Spleen (tissue), 7 donors: Measurements from ENCODE around the gene MYCBPAP.

Experiments
- CTCF ChIP-seq, 11 experiments: fragments of 200-600 bp in 7 of 11; fragments of 450-650 bp in 4 of 11; sonication (generic) in 4 of 11; IDR thresholded peaks in 8 of 11; conservative IDR thresholded peaks in 3 of 11; 1 replicate in 7 of 11; 2 replicates in 4 of 11; pipeline versions ENCODE4 v1.4.0 to v1.8.0; 2016 to 2021; ENCODE audit warnings: antibody characterized with exemption in 11 of 11, inconsistent platforms in 4 of 11, mild to moderate bottlenecking in 1 of 11
- POLR2A ChIP-seq, 3 donors: fragments of 450-650 bp; IDR thresholded peaks; one replicate each; pipeline ENCODE4 v1.5.1; 2017; ENCODE audit warnings: antibody characterized with exemption in 3 of 3, mild to moderate bottlenecking in 1 of 3
- donor health status: DM: no; HTN: no; CAD: no; lungs with moderate emphysema.
- donor health status: DM: no; HTN: no; CAD: no.
- donor health status: DM: no; HTN: no; CAD: no.

GRCh38 chr17:50520483-50520882 is 12.2 kb downstream of the MYCBPAP start:
- TF ChIP-seq CTCF (IDR thresholded peaks at IDR 0.05 in 8 of 11, conservative IDR thresholded peaks at IDR 0.05 in 3 of 11) (no peak), POLR2A (IDR thresholded peaks at IDR 0.05) (no peak)
